Trophoblast cell (in vitro differentiated cells and primary cell): ENCODE results near the gene MCTP1.
A peak's percentile ranks its signal among the peaks of the same experiment; 100 is the strongest.

Experiments used
- DNase-seq, 2 donors: peaks; one replicate each; pipeline ENCODE4 v3.0.0-alpha.2; 2016
- H2AFZ ChIP-seq: 2 replicates; pipeline ENCODE4 v1.6.1; 2013; ENCODE audit warnings: low read length, moderate library complexity, mild to moderate bottlenecking; ENCODE audit not compliant: insufficient read depth, poor library complexity
- H2AK5ac ChIP-seq: 2 replicates; pipeline ENCODE4 v1.6.1; 2013; ENCODE audit warnings: mild to moderate bottlenecking, low read length
- H2BK120ac ChIP-seq: 2 replicates; pipeline ENCODE4 v1.6.1; 2013; ENCODE audit warnings: low read length, mild to moderate bottlenecking, moderate library complexity; ENCODE audit not compliant: insufficient read depth, poor library complexity
- H2BK12ac ChIP-seq: 2 replicates; pipeline ENCODE4 v1.6.1; 2013; ENCODE audit warnings: mild to moderate bottlenecking, low read length, moderate library complexity
- H2BK5ac ChIP-seq: 2 replicates; pipeline ENCODE4 v1.6.1; 2013; ENCODE audit warnings: low read length, low read depth, moderate library complexity, mild to moderate bottlenecking; ENCODE audit not compliant: poor library complexity
- H3K14ac ChIP-seq: 2 replicates; pipeline ENCODE4 v1.6.1; 2013; ENCODE audit warnings: mild to moderate bottlenecking, low read length
- H3K18ac ChIP-seq: 2 replicates; pipeline ENCODE4 v1.6.1; 2013; ENCODE audit warnings: mild to moderate bottlenecking, low read length
- H3K23ac ChIP-seq: 2 replicates; pipeline ENCODE4 v1.6.1; 2013; ENCODE audit warnings: low read length
- H3K27ac ChIP-seq: 2 replicates; pipeline ENCODE4 v1.5.1; 2013; ENCODE audit warnings: low read depth, mild to moderate bottlenecking, inconsistent platforms, low read length, moderate library complexity
- H3K27me3 ChIP-seq: 2 replicates; pipeline ENCODE4 v1.6.1; 2013; ENCODE audit warnings: inconsistent platforms, mild to moderate bottlenecking, low read length, moderate library complexity; ENCODE audit not compliant: insufficient read depth
- H3K36me3 ChIP-seq, 2 experiments: 1 replicate in 1 of 2; 2 replicates in 1 of 2; pipeline ENCODE4 v1.6.1; 2013; ENCODE audit warnings: low read length in 2 of 2, mild to moderate bottlenecking in 2 of 2, moderate library complexity in 1 of 2; ENCODE audit not compliant: insufficient read depth in 2 of 2, control insufficient read depth in 1 of 2
- H3K4ac ChIP-seq: 2 replicates; pipeline ENCODE4 v1.6.1; 2013; ENCODE audit warnings: low read depth, mild to moderate bottlenecking, low read length, moderate library complexity
- H3K4me1 ChIP-seq, 2 experiments: 1 replicate in 1 of 2; 2 replicates in 1 of 2; pipeline ENCODE4 v1.6.1; 2013; ENCODE audit warnings: low read length in 2 of 2, mild to moderate bottlenecking in 2 of 2, moderate library complexity in 1 of 2; ENCODE audit not compliant: insufficient read depth in 2 of 2, control insufficient read depth in 1 of 2
- H3K4me2 ChIP-seq: 2 replicates; pipeline ENCODE4 v1.6.1; 2013; ENCODE audit warnings: inconsistent platforms, mild to moderate bottlenecking, low read length, moderate library complexity
- H3K4me3 ChIP-seq: 2 replicates; pipeline ENCODE4 v1.5.1; 2013; ENCODE audit warnings: mild to moderate bottlenecking, low read depth, low read length, inconsistent platforms
- H3K79me1 ChIP-seq: one replicate; pipeline ENCODE4 v1.6.1; 2013; ENCODE audit warnings: low read length
- H3K79me2 ChIP-seq: 2 replicates; pipeline ENCODE4 v1.6.1; 2013; ENCODE audit warnings: low read length, mild to moderate bottlenecking; ENCODE audit not compliant: control insufficient read depth, insufficient read depth, poor library complexity
- H3K9ac ChIP-seq: 2 replicates; pipeline ENCODE4 v1.6.1; 2013; ENCODE audit warnings: mild to moderate bottlenecking, low read length
- H3K9me3 ChIP-seq: 2 replicates; pipeline ENCODE4 v1.6.1; 2013; ENCODE audit warnings: low read depth, mild to moderate bottlenecking, control low read depth, inconsistent platforms, low read length; ENCODE audit not compliant: insufficient read depth
- H4K12ac ChIP-seq: 2 replicates; pipeline ENCODE4 v1.6.1; 2013; ENCODE audit warnings: low read depth, mild to moderate bottlenecking, low read length, moderate library complexity
- H4K8ac ChIP-seq: 2 replicates; pipeline ENCODE4 v1.6.1; 2013; ENCODE audit warnings: low read depth, mild to moderate bottlenecking, low read length, moderate library complexity
- H4K91ac ChIP-seq: one replicate; pipeline ENCODE4 v1.6.1; 2013; ENCODE audit warnings: low read depth, mild to moderate bottlenecking, low read length, moderate library complexity
- WGBS: extraction: QIAGEN DNeasy Blood & Tissue Kit; methylation state at CpG from one replicate; pipeline ENCODE4 v1.1.7; 2013; ENCODE audit warnings: missing lambda C conversion rate; ENCODE audit not compliant: insufficient read length, insufficient coverage; ENCODE audit errors: extremely low coverage; 5-methylcytosine and 5-hydroxymethylcytosine counted together

MCTP1 gene

GRCh38 chr5:95281226-95281625, 3.7 kb downstream of the MCTP1 start:
- DNase-seq = peak in 1 of 2 donors; percentile 56

GRCh38 chr5:95280401-95281095, 4.3 kb downstream of the MCTP1 start:
- peak overlapping the region; percentile 80 for H2BK12ac ChIP-seq
- H2BK5ac ChIP-seq = peak overlapping the region; percentile 76
- H4K8ac ChIP-seq = no peak overlapping the region
- H2AFZ ChIP-seq = no peak overlapping the region
- H2BK120ac ChIP-seq = peak overlapping the region; percentile 59
- no peak overlapping the region for H3K23ac ChIP-seq
- peaks cover 4% of the 10 kb centered on the region for H3K79me1 ChIP-seq
- H3K4ac ChIP-seq = no peak overlapping the region
- no CpG with 5 or more reads among the region's 8 CpGs for WGBS
- H3K4me3 ChIP-seq = no peak overlapping the region
- H3K4me2 ChIP-seq = no peak overlapping the region
- peaks cover 4% of the 10 kb centered on the region for H3K27me3 ChIP-seq
- H3K18ac ChIP-seq = no peak overlapping the region
- no peak overlapping the region for H3K9ac ChIP-seq
- no peak overlapping the region for H4K12ac ChIP-seq
- H3K79me2 ChIP-seq = no peaks in the 10 kb centered on the region
- no peaks in the 10 kb centered on the region for H3K9me3 ChIP-seq
- no peak for DNase-seq
- peak overlapping the region; percentile 83 for H4K91ac ChIP-seq
- H3K36me3 ChIP-seq = no peaks in the 10 kb centered on the region
- H2AK5ac ChIP-seq = no peak overlapping the region
- H3K4me1 ChIP-seq = peaks cover 0 to 4% of the 10 kb centered on the region in 2 experiments
- H3K27ac ChIP-seq = peak overlapping the region; percentile 80
- peak overlapping the region; percentile 49 for H3K14ac ChIP-seq

More at GRCh38 chr5:95281226-95281625, 3.7 kb downstream of the MCTP1 start:
- Histone ChIP-seq H3K79me2 (no peaks in the 10 kb centered on the region), H3K9me3 (no peaks in the 10 kb centered on the region), H2BK120ac (no peak overlapping the region), H3K18ac (no peak overlapping the region), H3K27ac (peak overlapping the region; percentile 80), H2BK12ac (no peak overlapping the region), H3K4me2 (no peak overlapping the region), H3K23ac (no peak overlapping the region), H4K8ac (no peak overlapping the region), H3K4me3 (no peak overlapping the region), H3K27me3 (peaks cover 7% of the 10 kb centered on the region), H4K12ac (no peak overlapping the region), H3K79me1 (peaks cover 4% of the 10 kb centered on the region), H4K91ac (no peak overlapping the region), H2AFZ (no peak overlapping the region), H3K4ac (no peak overlapping the region), H2BK5ac (no peak overlapping the region), H3K14ac (no peak overlapping the region), H3K4me1 (peaks cover 0 to 4% of the 10 kb centered on the region in 2 experiments), H2AK5ac (no peak overlapping the region), H3K36me3 (no peaks in the 10 kb centered on the region), H3K9ac (no peak overlapping the region)
- WGBS = no CpG with 5 or more reads among the region's 2 CpGs

- no peaks in the 10 kb centered on the region for H3K36me3 ChIP-seq
- no peak overlapping the region for H3K4me2 ChIP-seq
- H3K18ac ChIP-seq = no peak overlapping the region
- H2BK12ac ChIP-seq = no peak overlapping the region
- H2AK5ac ChIP-seq = no peak overlapping the region
- no peak overlapping the region for H2BK120ac ChIP-seq
- peak; percentile 53 to 77 for DNase-seq
- no peak overlapping the region for H2BK5ac ChIP-seq
- no peaks in the 10 kb centered on the region for H3K79me2 ChIP-seq
- no peaks in the 10 kb centered on the region for H3K79me1 ChIP-seq
- no peak overlapping the region for H3K14ac ChIP-seq
- no peak overlapping the region for H4K12ac ChIP-seq
- H3K27me3 ChIP-seq = no peaks in the 10 kb centered on the region
- no CpG with 5 or more reads among the region's 5 CpGs for WGBS
- H3K27ac ChIP-seq = no peak overlapping the region
- H3K9ac ChIP-seq = no peak overlapping the region
- H3K4me3 ChIP-seq = no peak overlapping the region
- no peak overlapping the region for H3K4ac ChIP-seq
- H2AFZ ChIP-seq = no peak overlapping the region
- H3K4me1 ChIP-seq = no peaks in the 10 kb centered on the region
- H4K8ac ChIP-seq = no peak overlapping the region
- no peak overlapping the region for H4K91ac ChIP-seq
- H3K9me3 ChIP-seq = no peaks in the 10 kb centered on the region
- H3K23ac ChIP-seq = no peak overlapping the region
Observed at GRCh38 chr5:95274011-95274410, 10.9 kb downstream of the MCTP1 start.

GRCh38 chr5:95272316-95272929, 12.5 kb downstream of the MCTP1 start:
- Histone ChIP-seq H2BK5ac (no peak overlapping the region), H3K14ac (no peak overlapping the region), H3K27ac (no peak overlapping the region), H3K23ac (no peak overlapping the region), H3K9me3 (no peaks in the 10 kb centered on the region), H2BK12ac (no peak overlapping the region), H3K27me3 (no peaks in the 10 kb centered on the region), H4K8ac (no peak overlapping the region), H3K18ac (no peak overlapping the region), H3K4me2 (no peak overlapping the region), H2BK120ac (no peak overlapping the region), H2AK5ac (no peak overlapping the region), H4K91ac (no peak overlapping the region), H3K4me1 (no peaks in the 10 kb centered on the region), H3K79me1 (no peaks in the 10 kb centered on the region), H3K9ac (no peak overlapping the region), H3K4ac (no peak overlapping the region), H3K36me3 (no peaks in the 10 kb centered on the region), H4K12ac (no peak overlapping the region), H2AFZ (no peak overlapping the region), H3K4me3 (no peak overlapping the region), H3K79me2 (no peaks in the 10 kb centered on the region)
- DNase-seq = peak in 1 of 2 donors; percentile 13
